HEK293T (cell line): ENCODE measurements around the gene ZMYM2.

ENCODE experiments used
- ARNT ChIP-seq: fragments of 450-650 bp; IDR thresholded peaks from 2 replicates; pipeline ENCODE4 v1.6.1; 2017; ENCODE audit warnings: mild to moderate bottlenecking
- BHLHE40 ChIP-seq: fragments of 450-650 bp; IDR thresholded peaks from 2 replicates; pipeline ENCODE4 v1.6.1; 2016; ENCODE audit warnings: mild to moderate bottlenecking, moderate library complexity, borderline replicate concordance
- ELF4 ChIP-seq: fragments of 450-650 bp; IDR thresholded peaks from 2 replicates; pipeline ENCODE4 v1.6.1; 2017; ENCODE audit warnings: antibody characterized with exemption
- FOXA1 ChIP-seq: fragments of 450-650 bp; IDR thresholded peaks from 2 replicates; pipeline ENCODE4 v1.6.1; 2016; ENCODE audit warnings: mild to moderate bottlenecking
- FOXK2 ChIP-seq: fragments of 450-650 bp; IDR thresholded peaks from 2 replicates; pipeline ENCODE4 v1.6.1; 2016; ENCODE audit warnings: mild to moderate bottlenecking
- HDGF ChIP-seq: fragments of 450-650 bp; IDR thresholded peaks from 2 replicates; pipeline ENCODE4 v1.6.1; 2017; ENCODE audit warnings: antibody characterized with exemption, borderline replicate concordance
- LEF1 ChIP-seq: fragments of 450-650 bp; IDR thresholded peaks from 2 replicates; pipeline ENCODE4 v1.6.1; 2017; ENCODE audit warnings: mild to moderate bottlenecking, borderline replicate concordance
- PKNOX1 ChIP-seq: fragments of 450-650 bp; IDR thresholded peaks from 2 replicates; pipeline ENCODE4 v1.6.1; 2016
- SP1 ChIP-seq: fragments of 450-650 bp; IDR thresholded peaks from 2 replicates; pipeline ENCODE4 v1.6.1; 2017
- TARDBP ChIP-seq: fragments of 450-650 bp; IDR thresholded peaks from 2 replicates; pipeline ENCODE4 v1.6.1; 2016
- ZNF384 ChIP-seq: fragments of 450-650 bp; IDR thresholded peaks from 2 replicates; pipeline ENCODE4 v1.6.1; 2016

GRCh38 chr13:19961924-19962323 is 3.4 kb downstream of the ZMYM2 start:
- no peak for TF ChIP-seq ZNF384
- no peak for TF ChIP-seq FOXK2
- no peak for TF ChIP-seq TARDBP
- TF ChIP-seq FOXA1, result no peak
- no peak for TF ChIP-seq SP1
- TF ChIP-seq HDGF, result no peak
- no peak for TF ChIP-seq ARNT
- no peak for TF ChIP-seq LEF1
- TF ChIP-seq ELF4, result no peak
- TF ChIP-seq BHLHE40, result no peak
- TF ChIP-seq PKNOX1, result no peak
